ENCODE results near the gene TNK2. TPM values are rescaled to one million over a fixed set of nuclear protein-coding genes. Genes with fewer than 3 reads are reported as not detected.

TNK2 gene
- total RNA-seq: 6.3 and 14.1 TPM in 2 replicates

DNA sequence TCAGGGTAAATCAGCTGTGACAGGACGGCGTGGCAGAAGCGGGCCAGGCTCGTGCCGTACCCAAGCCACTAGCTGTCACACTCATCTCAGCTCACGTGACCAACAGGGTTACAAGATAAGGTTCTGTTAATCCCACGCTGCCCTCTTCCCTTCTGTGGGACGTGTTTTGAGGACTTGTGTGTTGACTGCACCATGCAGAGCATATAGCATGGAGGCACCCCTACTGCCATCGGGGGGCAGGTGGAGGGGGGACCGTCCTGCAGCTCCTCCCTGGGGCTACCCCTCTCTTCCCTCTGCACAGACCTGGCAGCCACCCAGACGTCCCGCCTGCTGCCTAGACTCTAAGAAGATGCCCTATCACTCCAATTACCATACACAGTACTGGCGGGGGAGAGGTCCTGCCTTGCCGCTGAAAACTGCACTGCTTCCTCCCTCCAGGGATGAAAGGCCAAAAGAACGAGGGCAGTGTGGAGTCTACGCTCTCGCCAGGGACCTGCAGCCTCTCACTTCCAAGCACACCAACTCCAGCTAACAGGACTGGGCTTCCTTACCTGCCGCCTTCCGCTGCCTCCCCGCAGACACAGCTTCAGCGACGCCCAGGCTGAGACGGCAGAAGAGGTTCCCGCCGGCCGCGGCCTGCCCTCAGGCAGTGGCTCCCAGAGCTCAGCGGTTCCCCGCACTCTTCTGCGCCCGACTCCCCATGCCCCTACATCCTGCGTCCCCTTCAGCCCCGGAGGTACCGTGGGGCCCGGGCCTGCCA is at the start of gene TNK2:
TSS of gene TNK2 (minus strand) at position 618 of the 760 bp plus-strand sequence. CDS start 19,963 bp downstream, outside the sequence.

Other genes starting within 250 kb of the TNK2 start
- gene MUC20, start 187.6 kb downstream of the TNK2 start, total RNA-seq: 1.7 TPM in 2 replicates
- 0.72 TPM in 1 of 2 replicates, not detected in the other for gene MUC4, start 96.6 kb downstream of the TNK2 start, total RNA-seq
- 115 and 117 TPM in 2 replicates for gene TFRC, start 173.5 kb upstream of the TNK2 start, total RNA-seq

All from tracheal epithelial cell (primary cell).